ENCODE results near the gene LRRTM2. TPM values are rescaled to one million over a fixed set of nuclear protein-coding genes. Genes with fewer than 3 reads are reported as not detected.

Gene LRRTM2
- total and polyA plus RNA-seq, 2 experiments from 2014 or later = 0.24 TPM; not detected in 1

DNA sequence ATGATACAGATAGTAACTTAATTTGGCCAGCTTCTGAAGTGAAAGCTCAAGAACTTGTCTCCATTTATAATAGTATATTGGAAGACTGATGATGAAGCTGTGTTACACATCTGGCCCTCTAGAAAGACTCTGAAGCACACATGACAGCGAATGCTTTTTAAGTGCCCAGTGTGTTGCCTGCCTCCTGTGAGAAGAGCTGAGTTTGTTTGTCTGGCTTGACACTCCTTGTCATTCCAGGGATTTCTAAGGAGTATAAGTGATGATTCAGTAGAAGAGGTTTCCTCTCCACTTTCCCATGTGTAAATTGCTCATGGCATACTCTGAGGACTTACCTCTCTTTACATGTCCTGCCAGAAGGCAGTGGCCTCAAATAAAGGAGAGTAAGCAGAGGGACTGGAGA, 30.4 kb upstream of the LRRTM2 start:
- peaks cover 18% of the 10 kb centered on the region for H3K36me3 ChIP-seq
- TF ChIP-seq, protein P1, sequence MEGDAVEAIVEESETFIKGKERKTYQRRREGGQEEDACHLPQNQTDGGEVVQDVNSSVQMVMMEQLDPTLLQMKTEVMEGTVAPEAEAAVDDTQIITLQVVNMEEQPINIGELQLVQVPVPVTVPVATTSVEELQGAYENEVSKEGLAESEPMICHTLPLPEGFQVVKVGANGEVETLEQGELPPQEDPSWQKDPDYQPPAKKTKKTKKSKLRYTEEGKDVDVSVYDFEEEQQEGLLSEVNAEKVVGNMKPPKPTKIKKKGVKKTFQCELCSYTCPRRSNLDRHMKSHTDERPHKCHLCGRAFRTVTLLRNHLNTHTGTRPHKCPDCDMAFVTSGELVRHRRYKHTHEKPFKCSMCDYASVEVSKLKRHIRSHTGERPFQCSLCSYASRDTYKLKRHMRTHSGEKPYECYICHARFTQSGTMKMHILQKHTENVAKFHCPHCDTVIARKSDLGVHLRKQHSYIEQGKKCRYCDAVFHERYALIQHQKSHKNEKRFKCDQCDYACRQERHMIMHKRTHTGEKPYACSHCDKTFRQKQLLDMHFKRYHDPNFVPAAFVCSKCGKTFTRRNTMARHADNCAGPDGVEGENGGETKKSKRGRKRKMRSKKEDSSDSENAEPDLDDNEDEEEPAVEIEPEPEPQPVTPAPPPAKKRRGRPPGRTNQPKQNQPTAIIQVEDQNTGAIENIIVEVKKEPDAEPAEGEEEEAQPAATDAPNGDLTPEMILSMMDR (IDR thresholded peaks at IDR 0.05; ENCODE audit: low read depth, low read length) = no peak
- H3K4me1 ChIP-seq (ENCODE audit: low read depth) = no peaks in the 10 kb centered on the region
- H3K9me3 ChIP-seq (ENCODE audit: low read depth) = no peaks in the 10 kb centered on the region
- DNase-seq (ENCODE audit: low read depth in 1 of 2, low spot score in 1 of 2) = no peak
- no peak overlapping the region for H3K4me3 ChIP-seq
- H3K27me3 ChIP-seq = no peaks in the 10 kb centered on the region
- H3K27ac ChIP-seq = no peak overlapping the region

DNA sequence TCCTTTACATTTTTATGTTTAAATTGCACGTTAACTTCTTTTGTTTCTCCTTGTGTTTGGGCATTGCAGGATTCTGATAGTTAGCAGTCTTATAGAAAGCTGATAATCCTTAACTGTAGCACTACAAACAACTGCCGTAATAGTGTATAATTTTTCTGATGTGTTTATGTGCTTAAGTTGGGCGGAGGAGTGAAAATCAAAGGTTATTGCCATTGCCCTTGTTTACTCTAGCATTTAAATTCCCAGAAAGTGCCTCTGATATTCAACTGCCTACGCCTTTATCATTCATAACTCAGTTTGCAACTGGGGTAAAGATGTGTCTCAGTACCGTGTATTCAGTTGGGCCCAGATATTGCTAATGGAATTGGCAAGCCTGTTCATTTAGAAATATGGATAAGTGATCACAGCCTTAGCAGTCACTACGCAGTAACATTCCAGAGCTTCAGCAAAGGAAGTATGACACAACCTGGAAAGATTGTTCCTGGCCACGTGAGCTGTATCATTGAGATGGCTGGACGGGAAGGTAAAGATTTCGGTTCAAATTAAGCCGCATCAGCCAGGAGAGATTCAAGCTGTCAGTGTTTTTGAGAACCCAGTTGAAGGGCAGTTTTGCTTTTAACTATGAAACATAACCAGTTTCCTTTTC, 28.1 kb upstream of the LRRTM2 start:
- no peaks in the 10 kb centered on the region for H3K27me3 ChIP-seq
- H3K36me3 ChIP-seq = peaks cover 26% of the 10 kb centered on the region

DNA sequence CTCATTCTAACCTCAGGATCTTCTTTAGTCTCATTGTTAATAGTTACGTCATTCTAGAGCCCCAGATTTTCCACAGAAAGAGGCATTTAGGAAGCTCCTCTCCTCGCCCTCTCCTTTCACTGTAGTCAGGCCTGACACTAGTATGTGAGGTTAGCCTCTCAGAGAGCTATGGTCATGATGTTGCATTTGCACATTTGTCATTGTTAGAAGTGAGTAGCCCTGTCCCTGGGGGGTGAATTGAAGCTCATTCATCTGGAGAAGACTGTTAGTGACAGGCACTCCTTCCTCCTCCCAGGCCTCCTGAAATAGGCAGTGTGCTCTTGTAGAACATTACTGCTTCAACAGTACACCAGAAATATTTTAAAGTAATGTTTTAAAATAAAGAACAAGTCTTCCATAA, 26.6 kb upstream of the LRRTM2 start:
- H3K27ac ChIP-seq = no peak overlapping the region
- H3K9me3 ChIP-seq (ENCODE audit: low read depth) = no peaks in the 10 kb centered on the region
- H3K27me3 ChIP-seq = no peaks in the 10 kb centered on the region
- no peak overlapping the region for H3K4me3 ChIP-seq
- H3K4me1 ChIP-seq (ENCODE audit: low read depth) = no peaks in the 10 kb centered on the region
- no peak for DNase-seq (ENCODE audit: low read depth in 1 of 2, low spot score in 1 of 2)
- TF ChIP-seq, protein P1 (IDR thresholded peaks at IDR 0.05; ENCODE audit: low read depth, low read length) = no peak
- peaks cover 26% of the 10 kb centered on the region for H3K36me3 ChIP-seq

More for the DNA sequence above, 28.1 kb upstream of the LRRTM2 start:
- H3K27ac ChIP-seq = no peak overlapping the region
- H3K4me1 ChIP-seq (ENCODE audit: low read depth) = no peaks in the 10 kb centered on the region
- TF ChIP-seq, protein P1 (IDR thresholded peaks at IDR 0.05; ENCODE audit: low read depth, low read length) = no peak
- peak in 1 of 2 donors; percentile 62 for DNase-seq (ENCODE audit: low read depth in 1 of 2, low spot score in 1 of 2)
- no peak overlapping the region for H3K4me3 ChIP-seq
- H3K9me3 ChIP-seq (ENCODE audit: low read depth) = no peaks in the 10 kb centered on the region

DNA sequence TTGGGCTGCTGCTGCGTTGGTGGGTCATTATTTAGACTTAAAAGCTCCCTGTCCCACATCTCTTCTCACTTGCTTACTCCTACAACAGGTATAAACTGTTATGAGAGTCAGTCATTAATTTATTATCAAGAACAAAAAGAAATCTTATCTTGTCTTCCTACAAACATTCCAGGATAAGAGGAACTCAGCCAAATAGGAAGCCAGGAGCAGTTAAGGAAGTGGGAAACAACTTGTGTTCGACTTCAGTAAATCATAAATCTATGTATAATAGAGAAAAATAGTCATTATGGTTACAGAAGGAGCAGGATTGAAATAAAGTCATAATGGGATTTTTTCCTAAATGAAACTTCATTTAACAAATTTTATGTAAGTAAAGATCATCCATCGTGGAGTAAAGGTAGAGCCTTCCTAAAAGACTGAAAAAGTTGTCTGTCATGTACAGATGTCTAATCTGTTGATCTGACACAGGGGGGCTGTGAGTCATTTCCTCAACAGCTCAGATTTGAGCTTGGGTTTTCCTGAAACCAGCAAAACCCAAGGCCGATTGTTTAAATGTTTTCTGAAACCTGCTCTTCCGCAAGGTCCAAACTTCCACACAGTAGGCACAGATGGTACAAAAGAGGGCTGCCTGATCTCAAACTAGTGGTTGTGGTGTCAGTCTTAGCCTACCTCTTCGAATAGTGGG, 25.3 kb upstream of the LRRTM2 start:
- H3K4me1 ChIP-seq (ENCODE audit: low read depth) = no peaks in the 10 kb centered on the region
- H3K27me3 ChIP-seq = no peaks in the 10 kb centered on the region
- no peaks in the 10 kb centered on the region for H3K9me3 ChIP-seq (ENCODE audit: low read depth)
- no peak overlapping the region for H3K4me3 ChIP-seq
- TF ChIP-seq, protein P1 (IDR thresholded peaks at IDR 0.05; ENCODE audit: low read depth, low read length) = no peak
- peaks cover 18% of the 10 kb centered on the region for H3K36me3 ChIP-seq
- peak in 1 of 2 donors; percentile 42 for DNase-seq (ENCODE audit: low read depth in 1 of 2, low spot score in 1 of 2)
- no peak overlapping the region for H3K27ac ChIP-seq

DNA sequence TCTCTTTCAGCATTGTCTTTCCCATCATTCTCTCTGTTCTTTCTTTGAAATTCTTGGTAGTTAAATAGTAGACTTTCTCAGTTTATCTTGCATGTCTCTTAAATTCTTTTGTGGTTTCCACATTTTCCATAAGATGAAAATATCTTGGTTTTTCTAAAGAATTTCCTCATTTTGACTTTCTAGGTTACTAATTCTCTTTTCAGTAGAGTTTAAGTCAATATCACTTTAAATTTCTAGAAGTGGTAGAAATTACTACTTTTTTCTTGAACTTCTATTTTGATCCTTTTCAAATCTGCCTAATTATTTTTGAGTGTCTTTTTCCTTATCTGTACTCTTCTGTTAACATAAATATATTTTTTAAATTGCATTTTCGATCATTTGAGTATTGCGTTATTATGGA, 23.6 kb upstream of the LRRTM2 start:
- Histone ChIP-seq H3K27me3 (no peaks in the 10 kb centered on the region), H3K9me3 (ENCODE audit: low read depth) (no peaks in the 10 kb centered on the region), H3K4me1 (ENCODE audit: low read depth) (no peaks in the 10 kb centered on the region), H3K36me3 (peaks cover 9% of the 10 kb centered on the region), H3K4me3 (no peak overlapping the region), H3K27ac (no peak overlapping the region)
- no peak for DNase-seq (ENCODE audit: low read depth in 1 of 2, low spot score in 1 of 2)
- TF ChIP-seq, protein P1 (IDR thresholded peaks at IDR 0.05; ENCODE audit: low read depth, low read length) = no peak

Measured in cardiac muscle cell (in vitro differentiated cells and primary cell).